HG02840 (cell line): ENCODE data around the gene TMEM178B.
"Not testable (repeated sequence)": the region's sequence is repeated elsewhere in the genome, so short reads cannot be mapped to it uniquely, and the experiment has no call there.

Experiments
- ATAC-seq: cut with Tn5 transposase; IDR thresholded peaks from one replicate; pipeline ENCODE4 v1.9.1; 2021; ENCODE audit warnings: mild to moderate bottlenecking, moderate library complexity, moderate number of reproducible peaks; ENCODE audit not compliant: unreplicated experiment, low FRiP score

Gene TMEM178B

DNA sequence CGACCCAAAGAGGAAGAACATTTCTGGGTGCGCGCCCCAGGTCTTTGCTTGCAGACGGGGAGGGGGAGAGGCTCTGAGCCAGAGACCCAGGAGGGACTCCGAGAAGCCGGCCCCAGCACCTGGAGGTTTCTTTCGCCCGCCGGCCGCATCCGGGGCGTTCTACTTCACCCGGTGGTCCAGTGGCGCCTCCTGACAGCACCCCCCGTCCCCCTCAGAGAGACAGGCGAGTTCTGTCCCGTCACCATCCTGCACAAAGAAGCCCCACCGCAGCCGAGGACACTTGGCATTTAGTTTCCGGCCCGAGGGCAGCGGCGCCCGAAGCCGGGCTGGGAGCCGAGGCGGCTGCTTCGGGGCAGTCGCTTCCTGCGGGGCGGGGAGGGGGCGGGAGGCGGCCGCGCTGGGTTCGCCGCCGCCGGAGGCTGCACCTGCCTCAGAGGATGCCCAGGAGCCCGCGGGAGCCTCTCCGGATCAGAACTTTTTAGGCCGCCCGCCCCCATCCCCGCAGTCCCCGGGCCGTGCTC, at the start of gene TMEM178B:
Gene TMEM178B, plus strand, starts transcription at position 424 of the 521 bp plus-strand sequence.
- no peak for ATAC-seq

DNA sequence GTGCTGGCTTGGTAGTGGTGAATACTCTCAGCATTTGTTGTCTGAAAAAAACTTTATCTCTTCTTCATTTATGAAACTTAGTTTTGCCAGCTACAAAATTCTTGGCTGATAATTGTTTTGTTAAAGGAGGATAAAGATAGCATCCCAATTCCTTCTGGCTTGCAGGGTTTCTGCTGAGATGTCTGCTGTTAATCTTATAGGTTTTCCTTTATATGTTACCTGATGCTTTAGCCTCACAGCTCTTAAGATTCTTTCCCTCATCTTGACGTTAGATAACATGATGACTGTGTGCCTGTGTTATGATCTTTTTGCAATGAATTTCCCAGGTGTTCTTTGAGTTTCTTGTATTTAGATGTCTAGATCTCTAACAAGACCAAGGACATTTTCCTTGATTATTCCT, 49.2 kb upstream of the TMEM178B start:
- ATAC-seq, result no peak

DNA sequence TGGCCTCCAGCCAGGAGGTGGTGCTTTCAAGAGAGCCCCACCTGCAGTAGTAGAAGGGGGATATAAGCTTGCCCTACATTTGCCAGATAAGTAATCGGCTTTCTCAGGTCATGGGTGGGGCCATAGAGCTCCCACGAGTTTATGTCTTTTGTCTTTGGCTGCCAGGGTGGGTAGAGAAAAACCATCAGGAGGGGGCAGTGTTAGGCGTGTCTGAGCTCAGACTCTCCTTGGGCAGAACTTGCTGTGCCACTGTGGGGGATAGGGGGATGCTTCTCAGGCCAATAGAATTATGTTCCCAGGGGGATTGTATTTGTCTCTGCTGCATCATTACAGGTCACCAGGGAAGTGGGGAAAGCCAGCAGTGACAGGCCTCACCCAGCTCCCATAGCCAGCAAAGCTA, 46.8 kb upstream of the TMEM178B start:
- ATAC-seq, result no peak

DNA sequence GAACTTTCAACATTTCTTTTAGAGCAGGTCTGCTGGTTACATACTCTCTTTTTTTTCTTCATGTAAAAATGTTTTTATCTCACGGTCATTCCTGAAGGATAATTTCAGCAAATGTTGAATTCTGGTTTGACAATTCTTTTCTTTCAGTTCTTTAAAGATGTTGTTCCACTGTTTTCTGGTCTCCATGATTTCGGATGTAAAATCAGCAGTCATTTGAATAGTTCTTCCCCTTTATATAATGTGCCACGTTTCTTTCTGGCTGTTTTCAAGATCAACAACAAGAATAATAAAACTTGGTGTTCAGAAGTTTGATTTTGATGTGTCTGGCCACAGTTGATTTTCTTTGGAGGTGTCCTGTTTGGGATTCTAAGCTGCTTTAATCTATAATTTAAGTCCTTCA, 45.1 kb upstream of the TMEM178B start:
- ATAC-seq, result no peak

- not testable (repeated sequence) for ATAC-seq
Measured at GRCh38 chr7:141032539-141033323, 41.1 kb upstream of the TMEM178B start.

- not testable (repeated sequence) for ATAC-seq
Measured at GRCh38 chr7:141038100-141038499, 35.8 kb upstream of the TMEM178B start.

GRCh38 chr7:141039376-141039775, 34.5 kb upstream of the TMEM178B start:
- no peak for ATAC-seq

DNA sequence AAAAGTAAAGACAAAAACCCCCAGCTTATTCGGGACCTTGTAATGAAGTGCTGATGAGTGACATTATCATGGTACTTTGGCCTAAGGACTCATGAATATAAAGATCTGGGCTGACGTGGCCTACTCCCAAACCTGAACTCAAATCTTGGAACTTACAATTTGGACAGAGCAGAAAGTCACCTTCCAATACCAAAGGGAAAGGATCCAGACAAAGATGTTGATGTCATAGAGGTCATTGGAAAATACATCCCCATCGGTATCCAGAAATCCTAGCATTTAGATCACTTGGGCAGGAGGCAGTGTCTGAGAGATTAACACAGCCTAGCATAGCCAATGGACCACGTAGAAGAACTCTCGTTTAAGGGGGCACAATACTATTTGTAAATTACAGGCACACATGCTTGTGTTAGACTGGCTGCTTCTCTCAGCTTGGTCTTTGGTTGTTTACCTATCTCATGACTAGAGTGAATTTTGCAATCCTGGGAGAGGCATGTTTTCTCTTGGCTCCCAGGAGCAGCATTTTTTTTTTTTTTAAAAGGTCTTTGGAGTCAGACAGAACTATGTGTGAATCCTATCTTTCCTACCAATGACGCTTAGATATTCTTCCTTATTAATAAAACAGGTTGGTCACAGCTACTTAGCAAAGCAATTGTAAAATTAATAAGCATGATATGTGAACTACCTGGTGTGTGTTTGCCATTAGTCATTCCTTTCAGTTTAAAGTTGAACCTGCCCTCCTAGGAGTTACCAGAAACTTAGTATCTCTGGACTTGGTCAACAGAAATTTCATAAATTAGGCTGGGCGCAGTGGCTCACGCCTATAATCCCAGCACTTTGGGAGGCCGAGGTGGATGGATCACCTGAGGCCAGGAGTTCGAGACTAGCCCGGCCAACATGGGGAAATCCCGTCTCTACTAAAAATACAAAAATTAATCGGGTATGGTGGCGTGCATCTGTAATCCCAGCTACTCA, 31.4 kb upstream of the TMEM178B start:
- no peak for ATAC-seq

GRCh38 chr7:141043616-141044015, 30.2 kb upstream of the TMEM178B start:
- ATAC-seq, result no peak

DNA sequence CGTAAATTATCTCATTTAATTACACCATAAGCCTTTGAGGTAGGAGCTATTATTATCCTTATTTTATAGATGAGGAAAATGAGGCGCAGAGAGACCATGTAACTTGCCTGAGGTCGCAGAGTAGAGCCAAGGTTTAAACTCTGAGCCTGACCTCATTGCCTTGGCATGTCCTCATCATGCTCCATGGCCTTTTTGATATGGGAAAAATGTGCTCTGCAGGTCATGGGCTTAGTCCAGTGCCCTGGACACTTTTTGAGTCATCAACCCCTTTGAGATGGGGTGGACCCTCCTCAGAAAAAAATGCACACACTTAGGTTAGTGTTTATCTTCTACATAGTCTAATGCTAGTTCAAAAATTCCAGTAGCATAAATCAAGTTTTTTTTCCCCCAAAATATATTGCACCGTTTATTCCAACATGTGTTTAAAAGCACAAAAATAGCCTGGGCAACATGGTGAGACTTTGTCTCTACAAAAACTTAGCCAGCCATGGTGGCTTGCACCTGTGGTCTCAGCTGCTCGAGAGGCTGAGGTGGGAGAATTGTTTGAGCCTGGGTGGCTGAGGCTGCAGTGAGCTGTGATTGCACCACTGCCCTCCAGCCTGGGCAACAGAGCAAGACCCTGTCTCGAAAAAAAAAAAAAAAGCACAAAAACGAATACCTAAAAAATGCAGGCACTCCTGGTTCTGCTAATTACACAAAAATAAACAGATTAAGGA, 28.6 kb upstream of the TMEM178B start:
- no peak for ATAC-seq

GRCh38 chr7:141045842-141046620, 27.8 kb upstream of the TMEM178B start:
- ATAC-seq, result no peak

DNA sequence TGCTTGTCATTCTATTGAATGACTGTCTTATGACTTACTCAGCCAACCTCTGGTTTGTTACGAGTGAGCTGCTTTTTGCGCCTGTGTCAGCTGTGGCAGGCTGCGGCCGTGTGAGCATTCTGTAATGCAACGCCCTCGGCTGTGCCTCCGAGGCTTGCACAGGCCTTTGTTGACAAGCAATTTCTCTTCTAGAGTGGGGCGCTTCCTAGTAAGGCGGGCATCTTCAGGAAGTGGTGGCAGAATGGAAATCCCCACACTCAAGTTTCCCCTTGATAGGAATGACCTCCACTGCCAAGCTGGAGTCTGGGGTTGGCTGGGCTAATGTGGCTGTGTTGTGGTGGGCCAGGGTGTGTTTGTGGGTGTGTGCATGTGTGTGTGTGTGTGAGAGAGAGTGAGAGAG, 20.2 kb upstream of the TMEM178B start:
- no peak for ATAC-seq

DNA sequence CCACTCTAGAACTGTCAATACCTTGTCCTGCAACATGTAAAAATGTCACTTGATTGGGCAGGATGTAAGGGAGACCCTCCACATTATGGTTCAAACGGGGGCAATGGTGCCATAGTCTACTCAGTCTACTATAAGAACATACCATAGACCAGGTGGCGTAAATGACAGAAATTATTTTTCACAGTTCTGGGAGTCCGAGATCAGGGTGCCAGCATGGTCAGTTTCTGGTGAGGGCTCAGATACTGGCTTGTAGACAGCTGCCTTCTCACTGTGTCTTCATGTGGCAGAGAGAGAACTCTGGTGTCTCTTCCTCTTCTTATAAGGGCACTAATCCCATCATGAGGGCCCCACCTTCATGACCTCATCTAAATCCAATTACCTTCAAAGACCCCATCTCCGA, 18.7 kb upstream of the TMEM178B start:
- ATAC-seq, result no peak

DNA sequence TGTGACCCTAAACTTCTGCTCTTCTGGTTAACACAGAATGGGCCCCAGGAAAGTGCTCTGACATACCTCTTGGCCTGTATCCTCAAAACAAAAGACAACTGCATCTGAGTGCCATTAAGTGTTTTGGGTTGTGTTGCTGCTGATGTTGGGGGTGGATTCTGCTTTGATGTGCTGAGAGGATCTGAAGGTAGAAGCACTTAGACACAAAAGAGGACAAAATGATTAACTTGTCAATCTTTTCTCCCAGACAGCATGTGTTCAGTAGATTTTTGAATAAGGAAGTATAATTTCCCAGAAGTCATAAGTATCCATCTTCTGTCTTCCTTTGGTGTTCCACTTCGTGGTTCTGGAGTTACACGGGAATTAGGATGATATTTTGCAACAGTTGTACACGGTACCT, 16.1 kb upstream of the TMEM178B start:
- no peak for ATAC-seq

GRCh38 chr7:141067856-141068255, 6.0 kb upstream of the TMEM178B start:
- not testable (repeated sequence) for ATAC-seq

DNA sequence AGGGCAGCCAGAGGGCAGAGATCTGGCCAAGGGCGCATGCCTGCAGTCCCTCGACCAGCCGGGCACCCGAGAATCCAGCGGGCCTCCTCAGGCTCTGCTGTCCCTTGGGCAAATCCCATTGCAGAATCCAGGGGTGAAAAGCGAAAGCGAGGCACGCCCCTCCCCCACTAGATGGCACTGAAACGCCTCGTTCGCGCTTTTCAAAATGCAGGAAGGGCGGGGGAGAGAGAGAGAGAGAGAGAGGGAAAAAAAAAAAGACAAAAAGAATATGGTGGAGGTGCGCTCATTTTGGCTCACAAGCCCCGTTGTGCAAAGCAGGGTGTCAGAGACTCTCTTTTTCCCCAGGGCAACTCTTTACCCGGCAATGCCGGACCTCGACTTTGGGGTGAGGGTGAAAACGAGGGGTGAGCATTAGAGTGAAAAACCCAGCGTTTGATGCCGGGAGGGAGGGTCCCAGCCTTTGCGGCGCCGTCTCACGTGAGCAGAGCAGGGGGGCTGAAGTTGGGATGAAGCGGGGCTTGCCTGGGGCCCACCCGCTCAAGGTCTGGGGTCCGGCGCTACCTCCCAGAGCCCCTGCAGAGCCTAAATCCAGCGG, 2.5 kb upstream of the TMEM178B start:
- no peak for ATAC-seq

DNA sequence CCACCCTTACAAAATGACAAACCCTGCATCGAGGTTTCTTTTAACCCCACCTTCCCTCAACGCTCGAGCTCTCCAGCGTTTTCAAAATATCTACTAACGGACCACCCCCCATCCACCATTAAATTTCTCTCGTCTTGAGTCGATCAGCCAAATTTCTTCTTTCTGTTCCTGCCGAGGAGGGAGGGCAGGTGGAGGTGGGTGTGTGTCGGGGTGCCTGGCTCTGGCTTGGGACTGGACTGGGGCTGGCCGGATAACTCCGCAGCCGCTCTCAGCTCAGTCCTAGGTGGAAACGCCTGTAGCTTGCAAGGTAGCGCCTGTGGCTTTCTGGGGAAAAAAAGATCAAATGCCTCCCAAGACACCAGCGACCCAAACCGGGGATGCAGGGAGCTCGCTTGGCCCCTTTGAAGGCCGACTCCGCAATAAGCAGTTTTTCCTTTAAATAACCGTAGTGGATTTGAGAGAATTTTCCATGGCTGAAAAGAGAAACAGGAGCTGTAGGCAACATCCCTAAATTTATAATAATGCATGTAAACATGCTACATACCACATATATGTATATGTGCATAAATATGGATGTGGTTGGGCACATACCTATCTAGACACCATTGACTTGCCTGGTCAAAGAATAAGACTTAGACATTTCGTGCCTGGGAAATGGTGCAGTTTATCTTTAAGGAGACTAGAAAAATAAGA, 1.9 kb upstream of the TMEM178B start:
- ATAC-seq, result no peak

- ATAC-seq, result no peak
Measured at GRCh38 chr7:141072548-141073172, 1.2 kb upstream of the TMEM178B start.
